GM12878 (cell line): Measurements from ENCODE around the gene ARL16. TPM values are rescaled to one million over a fixed set of nuclear protein-coding genes. Genes with fewer than 3 reads are reported as not detected.

Experiments
- ATAC-seq: fragments of 200-7000 bp; cut with Tn5 transposase; 3 replicates; pipeline ENCODE4 v1.9.1; 2020; ENCODE audit warnings: mild to moderate bottlenecking, moderate library complexity
- BruUV-seq: library from RNA; stranded (reverse); fragments of 400-500 nt; replicated peaks from 2 replicates; lab custom pipeline; 2021; lab: Mats Ljungman, UMichigan
- CTCF ChIA-PET: fragments of 300-600 bp; sonication (Branson Sonifier 250); formaldehyde crosslinking; extraction: SDS; loops from one replicate; lab custom pipeline; 2021; ENCODE audit warnings: inconsistent platforms; lab: Yijun Ruan, JAX
- POLR2A ChIA-PET: fragments of 350-600 bp; formaldehyde crosslinking; extraction: SDS; loops from one replicate; lab custom pipeline; 2021; ENCODE audit warnings: inconsistent platforms; lab: Charles Lee
- RAD21 ChIA-PET: fragments of 300-600 bp; sonication (Branson Sonifier 250); formaldehyde crosslinking; loops from one replicate; lab custom pipeline; 2023; ENCODE audit warnings: antibody characterized with exemption; ENCODE audit not compliant: unreplicated experiment; lab: Charles Lee
- SMC1A ChIA-PET: fragments of 300-600 bp; sonication (Branson Sonifier 250); formaldehyde crosslinking; loops from one replicate; lab custom pipeline; 2023; ENCODE audit not compliant: unreplicated experiment, uncharacterized antibody; lab: Charles Lee
- DNase-seq: peaks from one replicate; pipeline ENCODE4 v3.0.0-alpha.2; 2011; ENCODE audit warnings: low read depth, low spot score
- FAIRE-seq: peaks from 3 replicates; lab custom pipeline; 2011; peaks lifted over from hg19 to GRCh38; lab: Jason Lieb, UNC
- H2AFZ ChIP-seq: 2 replicates; pipeline ENCODE4 v1.6.0; 2011; ENCODE audit warnings: low read depth, low read length, control low read depth; ENCODE audit not compliant: control insufficient read depth
- H3K27ac ChIP-seq: 2 replicates; pipeline ENCODE4 v1.5.1; 2011; ENCODE audit warnings: control low read depth; ENCODE audit not compliant: control insufficient read depth, insufficient read depth
- H3K27me3 ChIP-seq, 2 experiments: replicated peaks in 1 of 2; 2 replicates each; pipeline versions ENCODE4 v1.6.0 to v1.6.1; 2011; ENCODE audit warnings: low read length in 1 of 2; ENCODE audit not compliant: control insufficient read depth in 2 of 2, insufficient read depth in 2 of 2
- H3K36me3 ChIP-seq, 2 experiments: 2 replicates each; pipeline ENCODE4 v1.5.1; 2011; ENCODE audit warnings: low read length in 1 of 2; ENCODE audit not compliant: control insufficient read depth in 2 of 2, insufficient read depth in 2 of 2
- H3K4me1 ChIP-seq: 2 replicates; pipeline ENCODE4 v1.6.1; 2011; ENCODE audit warnings: mild to moderate bottlenecking, low read length, moderate library complexity, mixed read lengths; ENCODE audit not compliant: control insufficient read depth, insufficient read depth
- H3K4me2 ChIP-seq: 2 replicates; pipeline ENCODE4 v1.6.0; 2011; ENCODE audit warnings: control low read depth; ENCODE audit not compliant: control insufficient read depth, insufficient read depth
- H3K4me3 ChIP-seq: fragments of 200-600 bp; sonication (generic); 2 replicates; pipeline ENCODE4 v1.5.1; 2016
- H3K79me2 ChIP-seq: 2 replicates; pipeline ENCODE4 v1.6.0; 2011; ENCODE audit warnings: low read length; ENCODE audit not compliant: control insufficient read depth, insufficient read depth
- H3K9ac ChIP-seq: 2 replicates; pipeline ENCODE4 v1.8.0; 2011; ENCODE audit warnings: low read length, control low read depth, mixed read lengths; ENCODE audit not compliant: control insufficient read depth, insufficient read depth
- H3K9me3 ChIP-seq: replicated peaks from 3 replicates; pipeline ENCODE4 v1.5.1; 2011; ENCODE audit warnings: mild to moderate bottlenecking, low read length; ENCODE audit not compliant: control insufficient read depth, insufficient read depth
- H4K20me1 ChIP-seq: 2 replicates; pipeline ENCODE4 v1.6.0; 2011; ENCODE audit not compliant: control insufficient read depth, insufficient read depth
- ATF7 ChIP-seq: fragments of 450-650 bp; IDR thresholded peaks from 2 replicates; pipeline ENCODE4 v1.6.1; 2016; ENCODE audit warnings: low read depth, mild to moderate bottlenecking
- MYB ChIP-seq: fragments of 150-350 bp; IDR thresholded peaks from 2 replicates; pipeline ENCODE4 v1.6.1; 2014; ENCODE audit warnings: mild to moderate bottlenecking, low read depth, low read length, borderline replicate concordance
- RELA ChIP-seq: fragments of 450-650 bp; IDR thresholded peaks from 2 replicates; pipeline ENCODE4 v1.8.0; 2014; ENCODE audit warnings: borderline replicate concordance; ENCODE audit not compliant: partially characterized antibody
- WRNIP1 ChIP-seq: IDR thresholded peaks from 2 replicates; pipeline ENCODE4 v1.6.1; 2011; ENCODE audit warnings: low read depth, low read length, improper control_type of control experiment, borderline replicate concordance
- WGBS: methylation state at CpG from one replicate; pipeline ENCODE4 v1.1.6; 2016; ENCODE audit warnings: low lambda C conversion rate; ENCODE audit not compliant: insufficient replicate concordance, insufficient coverage; ENCODE audit errors: missing lambda C conversion rate; 5-methylcytosine and 5-hydroxymethylcytosine counted together
- in situ Hi-C: fragments of 300-500 bp; cut with MboI; formaldehyde crosslinking; loops from 9 replicates; pipeline ENCODE4 v1.14.3; 2018; ENCODE audit warnings: mixed read lengths
- intact Hi-C: fragments of 100-400 bp; cut with micrococcal nuclease; formaldehyde crosslinking; loops from one replicate; pipeline ENCODE4 v1.14.2; 2022; ENCODE audit not compliant: unreplicated experiment
- polyA plus RNA-seq, 11 experiments: library from polyadenylated mRNA; depleted of rRNA in 4 of 11; unstranded in 6 of 11; stranded (reverse) in 5 of 11; fragments of >200 nt; fragmentation: Nextera tagmentation in 4 of 11; fragmentation: Illumina TruSeq in 1 of 11; extraction: Ambion mirVana in 4 of 11; extraction: Trizol in 1 of 11; gene quantifications; 1 replicate in 1 of 11; 2 replicates in 10 of 11; pipeline versions ENCODE4 v1.2.1 to v1.2.3, GENCODE V29; 2011 to 2016; ENCODE audit warnings: inconsistent platforms in 2 of 11, missing spikeins in 2 of 11, low read depth in 1 of 11
- total RNA-seq, 4 experiments: library from RNA; depleted of rRNA in 3 of 4; stranded (reverse); fragments of >200 nt in 3 of 4; fragmentation: Illumina TruSeq in 1 of 4; extraction: Trizol in 1 of 4; gene quantifications; 2 replicates each; pipeline versions ENCODE4 v1.2.1 to v1.2.3, GENCODE V29; 2013 to 2021
- TF ChIP-seq, protein P1 (sequence below): fragments of 450-650 bp; IDR thresholded peaks from 2 replicates; pipeline ENCODE4 v1.6.1; 2017; ENCODE audit warnings: mild to moderate bottlenecking
- TF ChIP-seq, protein P2 (sequence below): fragments of 450-650 bp; IDR thresholded peaks from 2 replicates; pipeline ENCODE4 v1.6.1; 2016; ENCODE audit warnings: mild to moderate bottlenecking

The ARL16 gene
- total and polyA plus RNA-seq, 10 of the 15 experiments (the other 5 are each of a cell fraction or from before 2014, with no cell fraction given): 4.7 to 47.6 (median 30.9) TPM

DNA sequence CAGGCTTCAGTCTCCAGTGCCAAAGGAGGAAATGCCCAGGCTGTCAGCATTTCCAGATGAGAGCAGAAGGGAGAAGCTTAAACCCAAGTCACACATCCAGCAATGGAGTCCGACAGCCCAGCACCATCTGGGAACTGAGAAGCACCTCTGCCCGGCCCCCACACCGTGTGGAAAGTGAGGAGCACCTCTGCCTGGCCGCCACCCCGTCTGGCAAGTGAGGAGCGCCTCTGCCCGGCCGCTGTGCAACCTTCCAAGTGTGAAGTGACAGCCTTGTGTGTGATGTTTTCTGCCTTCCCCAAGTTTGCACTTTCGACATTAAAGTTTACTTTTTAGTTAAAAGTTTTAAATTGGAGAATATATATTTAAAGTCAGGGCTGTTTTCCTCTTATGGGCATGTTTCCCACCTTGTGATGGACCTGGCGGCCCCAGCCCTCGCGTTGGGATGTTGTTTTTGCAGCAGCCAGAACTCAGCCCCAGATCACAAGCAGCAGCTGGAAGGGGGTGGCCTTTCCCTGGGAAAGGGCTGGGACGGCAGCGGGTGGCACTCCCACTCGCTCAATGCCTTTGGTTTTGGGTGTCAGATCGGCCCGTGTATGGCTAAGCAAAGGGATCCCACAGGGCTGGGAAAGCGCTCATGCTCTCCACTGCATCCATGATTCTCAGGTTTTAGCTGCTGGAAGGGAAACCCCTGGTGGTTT, 9.9 kb downstream of the ARL16 start (continued):
- TF ChIP-seq, protein P1, sequence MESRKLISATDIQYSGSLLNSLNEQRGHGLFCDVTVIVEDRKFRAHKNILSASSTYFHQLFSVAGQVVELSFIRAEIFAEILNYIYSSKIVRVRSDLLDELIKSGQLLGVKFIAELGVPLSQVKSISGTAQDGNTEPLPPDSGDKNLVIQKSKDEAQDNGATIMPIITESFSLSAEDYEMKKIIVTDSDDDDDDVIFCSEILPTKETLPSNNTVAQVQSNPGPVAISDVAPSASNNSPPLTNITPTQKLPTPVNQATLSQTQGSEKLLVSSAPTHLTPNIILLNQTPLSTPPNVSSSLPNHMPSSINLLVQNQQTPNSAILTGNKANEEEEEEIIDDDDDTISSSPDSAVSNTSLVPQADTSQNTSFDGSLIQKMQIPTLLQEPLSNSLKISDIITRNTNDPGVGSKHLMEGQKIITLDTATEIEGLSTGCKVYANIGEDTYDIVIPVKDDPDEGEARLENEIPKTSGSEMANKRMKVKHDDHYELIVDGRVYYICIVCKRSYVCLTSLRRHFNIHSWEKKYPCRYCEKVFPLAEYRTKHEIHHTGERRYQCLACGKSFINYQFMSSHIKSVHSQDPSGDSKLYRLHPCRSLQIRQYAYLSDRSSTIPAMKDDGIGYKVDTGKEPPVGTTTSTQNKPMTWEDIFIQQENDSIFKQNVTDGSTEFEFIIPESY: no peak
- TF ChIP-seq ATF7 (no peak), MYB (no peak), RELA (no peak)
- TF ChIP-seq, protein P2, sequence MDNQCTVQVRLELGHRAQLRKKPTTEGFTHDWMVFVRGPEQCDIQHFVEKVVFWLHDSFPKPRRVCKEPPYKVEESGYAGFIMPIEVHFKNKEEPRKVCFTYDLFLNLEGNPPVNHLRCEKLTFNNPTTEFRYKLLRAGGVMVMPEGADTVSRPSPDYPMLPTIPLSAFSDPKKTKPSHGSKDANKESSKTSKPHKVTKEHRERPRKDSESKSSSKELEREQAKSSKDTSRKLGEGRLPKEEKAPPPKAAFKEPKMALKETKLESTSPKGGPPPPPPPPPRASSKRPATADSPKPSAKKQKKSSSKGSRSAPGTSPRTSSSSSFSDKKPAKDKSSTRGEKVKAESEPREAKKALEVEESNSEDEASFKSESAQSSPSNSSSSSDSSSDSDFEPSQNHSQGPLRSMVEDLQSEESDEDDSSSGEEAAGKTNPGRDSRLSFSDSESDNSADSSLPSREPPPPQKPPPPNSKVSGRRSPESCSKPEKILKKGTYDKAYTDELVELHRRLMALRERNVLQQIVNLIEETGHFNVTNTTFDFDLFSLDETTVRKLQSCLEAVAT: no peak

DNA sequence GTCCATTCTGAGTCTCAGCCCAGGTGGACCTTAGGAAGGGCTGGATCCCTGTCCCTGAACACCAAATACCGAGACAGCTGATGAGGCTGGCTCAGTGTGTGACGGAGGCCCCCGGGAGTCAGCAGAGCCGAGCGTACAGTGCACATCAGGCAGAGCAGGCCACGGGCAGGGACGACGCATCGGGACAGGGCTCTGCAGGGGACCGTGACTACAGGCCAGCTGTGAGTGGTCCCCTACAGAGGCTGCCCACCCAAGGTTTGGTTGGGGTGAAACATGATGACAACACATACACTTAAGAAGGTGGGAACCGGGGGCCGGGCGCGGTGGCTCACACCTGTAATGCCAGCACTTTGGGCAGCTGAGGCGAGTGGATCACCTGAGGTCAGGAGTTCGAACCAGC, 10.6 kb downstream of the ARL16 start:
- CTCF ChIA-PET: no interaction called here
- DNase-seq (no peak), ATAC-seq (no peak), FAIRE-seq (no peak)
- POLR2A ChIA-PET: no interaction called here
- no TSS peak for BruUV-seq
- intact Hi-C loops: no loop called here
- peaks cover 11 to 23% of the 10 kb centered on the region in 2 experiments for H3K36me3 ChIP-seq
- TF ChIP-seq WRNIP1: no peak
- H3K27me3 ChIP-seq: no peaks in the 10 kb centered on the region
- WGBS: 94% methylated on average over 16 of the region's 16 CpGs
- H3K27ac ChIP-seq: no peak overlapping the region
- no peaks in the 10 kb centered on the region for H4K20me1 ChIP-seq
- peaks cover 5% of the 10 kb centered on the region for H3K79me2 ChIP-seq
- RAD21 ChIA-PET: no interaction called here
- H3K4me1 ChIP-seq: 0 out of 2 replicates have a peak, but pooled peaks cover 2% of the 10 kb centered on the region
- in situ Hi-C loops: no loop called here
- SMC1A ChIA-PET: no interaction called here
- no peak overlapping the region for H3K4me2 ChIP-seq
- no peak overlapping the region for H3K4me3 ChIP-seq
- H2AFZ ChIP-seq: no peak overlapping the region
- no peak overlapping the region for H3K9ac ChIP-seq
- no peaks in the 10 kb centered on the region for H3K9me3 ChIP-seq
